ENCODE measurements around the gene ACTRT2. TPM values are rescaled to one million over a fixed set of nuclear protein-coding genes. Genes with fewer than 3 reads are reported as not detected.

The ACTRT2 gene
- total and polyA plus RNA-seq, 2 of the 8 experiments (the other 6 are each of a cell fraction or from before 2014, with no cell fraction given) = not detected

DNA sequence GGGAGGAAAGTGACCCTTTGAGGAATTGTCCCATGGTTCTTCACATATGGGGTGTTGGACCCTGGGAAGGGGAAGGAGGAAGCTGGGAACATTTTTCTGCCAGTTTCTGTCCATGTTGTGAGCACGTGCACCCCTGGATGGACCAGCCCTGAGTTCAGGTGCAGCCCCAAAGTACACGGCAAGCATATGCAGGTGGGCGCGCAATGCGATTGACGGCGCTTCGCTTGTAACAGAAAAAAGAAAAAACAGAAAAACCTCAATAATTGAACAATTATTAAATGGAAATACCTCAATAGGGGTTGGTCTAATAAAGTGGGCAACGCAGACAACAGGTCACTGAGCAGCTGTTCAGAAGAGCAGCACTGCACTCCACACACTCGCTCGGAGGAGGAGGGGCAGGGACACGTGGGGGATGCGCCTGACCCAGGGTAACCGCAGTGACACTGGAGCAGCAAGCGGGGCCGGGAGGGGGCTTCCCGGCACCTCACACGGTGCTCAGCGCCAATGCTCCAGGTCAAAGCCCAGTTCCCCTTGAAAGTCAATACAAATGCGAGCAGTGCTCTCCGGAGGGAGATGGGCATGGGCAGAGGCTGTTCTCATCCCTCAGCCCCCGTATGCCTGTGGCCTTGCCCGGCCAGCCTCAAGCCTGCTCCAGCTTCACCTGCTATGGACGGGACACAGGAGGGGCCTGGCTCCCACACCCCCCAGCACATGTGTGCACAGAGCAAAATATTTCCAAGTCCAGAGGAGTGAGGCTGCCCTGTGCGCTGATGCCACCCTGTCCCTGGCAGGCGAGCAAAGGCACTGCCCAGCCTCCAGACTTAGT, 6.6 kb upstream of the ACTRT2 start:
- Histone ChIP-seq H4K8ac (ENCODE audit: extremely low read depth, insufficient read depth, low read length) (no peak overlapping the region; the same call in 1 of the 2 replicates), H3K9ac (replicated peaks in 1 of 4; ENCODE audit: extremely low read depth in 1 of 4, low read depth in 3 of 4, low read length in 3 of 4) (no peak overlapping the region), H3K79me2 (ENCODE audit: control insufficient read depth in 1 of 2, insufficient read depth in 2 of 2, low read length in 2 of 2) (no peaks in the 10 kb centered on the region), H3K27ac (ENCODE audit: low read depth, low read length) (no peak overlapping the region), H2AK5ac (ENCODE audit: low read depth, low read length) (no peak overlapping the region), H3K23me2 (ENCODE audit: low read depth, low read length) (no peaks in the 10 kb centered on the region), H3K9me3 (ENCODE audit: insufficient read depth in 2 of 2, low read depth in 1 of 2, low read length in 1 of 2) (peaks cover 40 to 87% of the 10 kb centered on the region in 2 experiments), H3K4me1 (replicated peaks in 1 of 4; ENCODE audit: control insufficient read depth in 3 of 4, insufficient read depth in 4 of 4, low read length in 3 of 4) (peaks cover 0 to 5% (median 0%) of the 10 kb centered on the region in 4 experiments; a peak in 1 of 7 replicates), H3K14ac (ENCODE audit: insufficient read length) (no peak overlapping the region), H3K4me2 (ENCODE audit: insufficient read depth in 1 of 2, low read depth in 2 of 2, low read length in 2 of 2) (no peak overlapping the region), H4K20me1 (replicated peaks in 1 of 2; ENCODE audit: control insufficient read depth in 1 of 2, insufficient read depth in 2 of 2, low read length in 2 of 2) (no peaks in the 10 kb centered on the region), H3K36me3 (ENCODE audit: control insufficient read depth in 2 of 4, insufficient read depth in 4 of 4, low read length in 3 of 4) (no peaks in the 10 kb centered on the region), H3K27me3 (replicated peaks in 1 of 4; ENCODE audit: control insufficient read depth in 3 of 4, extremely low read depth in 1 of 4, insufficient read depth in 3 of 4, low read length in 3 of 4) (peaks cover 0 to 4% (median 0%) of the 10 kb centered on the region in 4 experiments; a peak in 3 of 7 replicates), H4K91ac (replicated peaks; ENCODE audit: insufficient read length, low read length) (no peak overlapping the region), H2BK20ac (ENCODE audit: low read length) (no peak overlapping the region), H3K56ac (replicated peaks; ENCODE audit: insufficient read length, low read depth, low read length) (no peak overlapping the region), H4K5ac (ENCODE audit: insufficient read length, low read depth, low read length) (no peak overlapping the region), H3K18ac (ENCODE audit: extremely low read depth, low read length) (no peak overlapping the region), H2BK5ac (ENCODE audit: low read depth, low read length) (no peak overlapping the region), H2BK12ac (ENCODE audit: low read depth, low read length) (no peak overlapping the region), H3K4me3 (ENCODE audit: extremely low read depth in 1 of 4, insufficient read depth in 2 of 4, low read depth in 3 of 4, low read length in 4 of 4) (no peak overlapping the region), H2AFZ (ENCODE audit: low read length) (no peak overlapping the region), H3K4ac (replicated peaks; ENCODE audit: insufficient read length, low read depth, low read length) (no peak overlapping the region), H3K23ac (ENCODE audit: insufficient read length) (no peak overlapping the region), H2BK120ac (replicated peaks; ENCODE audit: low read depth, low read length) (no peak overlapping the region), H3K79me1 (ENCODE audit: low read depth, low read length) (no peaks in the 10 kb centered on the region), H2BK15ac (ENCODE audit: low read length) (no peak overlapping the region)
- CTCF ChIA-PET (ENCODE audit: partially characterized antibody) = no interaction called here
- WGBS, 2 experiments (ENCODE audit: extremely low coverage in 1 of 2, insufficient coverage in 1 of 2, insufficient read length in 1 of 2, insufficient replicate concordance in 2 of 2, low coverage in 1 of 2, low lambda C conversion rate in 2 of 2, missing lambda C conversion rate in 1 of 2) = 88% methylated on average over 24 of the region's 26 CpGs; no CpG with 5 or more reads in 1 of the 2 experiments
- DNase-seq (ENCODE audit: low read depth in 1 of 2, low spot score in 2 of 2) (no peak), FAIRE-seq (no peak)
- POLR2A ChIA-PET (ENCODE audit: partially characterized antibody) = no interaction called here
- no peak for TF ChIP-seq BRCA1 (IDR thresholded peaks at IDR 0.05; ENCODE audit: low read depth, low read length)
- TF ChIP-seq SP4 (IDR thresholded peaks at IDR 0.05; ENCODE audit: low read length) = no peak
- TF ChIP-seq NRF1 (IDR thresholded peaks at IDR 0.05; ENCODE audit: low read depth, low read length) = no peak
- TF ChIP-seq EZH2 (IDR thresholded peaks at IDR 0.05; ENCODE audit: low read depth, low read length, severe bottlenecking) = no peak
- no peak for TF ChIP-seq GTF2F1 (IDR thresholded peaks at IDR 0.05; ENCODE audit: borderline replicate concordance, low read depth, low read length)
- no peak for TF ChIP-seq TCF12 (IDR thresholded peaks at IDR 0.05; ENCODE audit: low read depth, low read length)
- no peak for TF ChIP-seq SIRT6 (IDR thresholded peaks at IDR 0.05; ENCODE audit: low read length)
- TF ChIP-seq KDM1A (IDR thresholded peaks at IDR 0.05; ENCODE audit: borderline replicate concordance, low read length) = no peak
- no peak for TF ChIP-seq HDAC6 (IDR thresholded peaks at IDR 0.05; ENCODE audit: low read depth, low read length)
- no peak for TF ChIP-seq SIN3A (conservative IDR thresholded peaks at IDR 0.05 in 1 of 2, IDR thresholded peaks at IDR 0.05 in 1 of 2; ENCODE audit: low read depth in 1 of 2, low read length in 2 of 2)
- TF ChIP-seq, protein P1, sequence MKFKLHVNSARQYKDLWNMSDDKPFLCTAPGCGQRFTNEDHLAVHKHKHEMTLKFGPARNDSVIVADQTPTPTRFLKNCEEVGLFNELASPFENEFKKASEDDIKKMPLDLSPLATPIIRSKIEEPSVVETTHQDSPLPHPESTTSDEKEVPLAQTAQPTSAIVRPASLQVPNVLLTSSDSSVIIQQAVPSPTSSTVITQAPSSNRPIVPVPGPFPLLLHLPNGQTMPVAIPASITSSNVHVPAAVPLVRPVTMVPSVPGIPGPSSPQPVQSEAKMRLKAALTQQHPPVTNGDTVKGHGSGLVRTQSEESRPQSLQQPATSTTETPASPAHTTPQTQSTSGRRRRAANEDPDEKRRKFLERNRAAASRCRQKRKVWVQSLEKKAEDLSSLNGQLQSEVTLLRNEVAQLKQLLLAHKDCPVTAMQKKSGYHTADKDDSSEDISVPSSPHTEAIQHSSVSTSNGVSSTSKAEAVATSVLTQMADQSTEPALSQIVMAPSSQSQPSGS (IDR thresholded peaks at IDR 0.05; ENCODE audit: low read length) = no peak

Data from H1 (cell line).